Choroid plexus epithelial cell (primary cell): ENCODE results near the gene AVPR2.

Experiments
- DNase-seq: peaks from one replicate; pipeline ENCODE4 v3.0.0-alpha.2; 2010; ENCODE audit warnings: low read depth
- H3K4me3 ChIP-seq: 2 replicates; pipeline ENCODE4 v1.5.1; 2011; ENCODE audit warnings: low read depth, mild to moderate bottlenecking, control low read depth, low read length, moderate library complexity
- CTCF ChIP-seq: conservative IDR thresholded peaks from 2 replicates; pipeline ENCODE4 v1.5.1; 2011; ENCODE audit warnings: low read depth, mild to moderate bottlenecking, control low read depth, inconsistent platforms, low read length, moderate library complexity

Gene AVPR2

GRCh38 chrX:153876112-153876491, 28.4 kb upstream of the AVPR2 start:
- TF ChIP-seq CTCF = no peak
- no peak overlapping the region for H3K4me3 ChIP-seq
- DNase-seq = no peak

GRCh38 chrX:153877571-153878261, 26.8 kb upstream of the AVPR2 start:
- H3K4me3 ChIP-seq = no peak overlapping the region
- no peak for DNase-seq
- TF ChIP-seq CTCF = no peak

GRCh38 chrX:153878345-153878744, 26.1 kb upstream of the AVPR2 start:
- no peak overlapping the region for H3K4me3 ChIP-seq
- TF ChIP-seq CTCF = no peak
- DNase-seq = no peak

GRCh38 chrX:153878969-153879653, 25.4 kb upstream of the AVPR2 start:
- TF ChIP-seq CTCF = no peak
- DNase-seq = peak; percentile 12
- H3K4me3 ChIP-seq = no peak overlapping the region

- DNase-seq = no peak
- no peak for TF ChIP-seq CTCF
- H3K4me3 ChIP-seq = no peak overlapping the region
Observed at GRCh38 chrX:153879741-153880439, 24.6 kb upstream of the AVPR2 start.

GRCh38 chrX:153880440-153880815, 24.0 kb upstream of the AVPR2 start:
- TF ChIP-seq CTCF = no peak
- no peak overlapping the region for H3K4me3 ChIP-seq
- DNase-seq = no peak
